Transverse colon (tissue), 4 donors: ENCODE data around the gene CDK5RAP2. TPM values are rescaled to one million over a fixed set of nuclear protein-coding genes. Genes with fewer than 3 reads are reported as not detected.
"Not testable (repeated sequence)": the region's sequence is repeated elsewhere in the genome, so short reads cannot be mapped to it uniquely, and the experiment has no call there.

Source experiments
- DNase-seq: peaks from one replicate; pipeline ENCODE4 v3.0.0-alpha.2; 2019
- H3K27ac ChIP-seq, 4 donors: fragments of 200-600 bp; sonication (generic); 2 replicates each; pipeline ENCODE4 v1.5.1; 2016 to 2018; ENCODE audit warnings: inconsistent platforms in 4 of 4
- H3K27me3 ChIP-seq: fragments of 200-600 bp; sonication (generic); 2 replicates; pipeline ENCODE4 v1.5.1; 2017; ENCODE audit warnings: inconsistent platforms
- H3K36me3 ChIP-seq, 4 donors: fragments of 200-600 bp; sonication (generic); 2 replicates each; pipeline ENCODE4 v1.5.1; 2017 to 2019; ENCODE audit warnings: inconsistent platforms in 4 of 4
- H3K4me1 ChIP-seq, 4 donors: fragments of 200-600 bp; sonication (generic); 2 replicates each; pipeline ENCODE4 v1.5.1; 2017 to 2020; ENCODE audit warnings: inconsistent platforms in 4 of 4
- H3K4me3 ChIP-seq, 4 donors: fragments of 200-600 bp; sonication (generic); 1 replicate in 1 of 4; 2 replicates in 3 of 4; pipeline versions ENCODE4 v1.5.1 to v1.6.1; 2017 to 2019; ENCODE audit warnings: inconsistent platforms in 4 of 4
- H3K9me3 ChIP-seq, 2 donors: fragments of 200-600 bp; sonication (generic); 2 replicates each; pipeline ENCODE4 v1.5.1; 2017 to 2019; ENCODE audit warnings: inconsistent platforms in 2 of 2
- CTCF ChIP-seq, 5 experiments: fragments of 200-600 bp in 3 of 5; fragments of 450-650 bp in 2 of 5; sonication (generic) in 3 of 5; IDR thresholded peaks; 1 replicate in 2 of 5; 2 replicates in 3 of 5; pipeline ENCODE4 v1.5.1; 2016 to 2017; ENCODE audit warnings: antibody characterized with exemption in 5 of 5, inconsistent platforms in 3 of 5, mild to moderate bottlenecking in 2 of 5, moderate library complexity in 1 of 5
- EP300 ChIP-seq: sonication (generic); formaldehyde crosslinking; IDR thresholded peaks from one replicate; pipeline ENCODE4 v1.6.1; 2017; ENCODE audit warnings: antibody characterized with exemption, low read depth
- POLR2A ChIP-seq: fragments of 450-650 bp; IDR thresholded peaks from one replicate; pipeline ENCODE4 v1.6.1; 2016; ENCODE audit warnings: antibody characterized with exemption, mild to moderate bottlenecking, moderate library complexity
- POLR2AphosphoS5 ChIP-seq, 3 donors: sonication (generic); formaldehyde crosslinking; IDR thresholded peaks; one replicate each; pipeline ENCODE4 v1.6.1; 2016; ENCODE audit warnings: antibody characterized with exemption in 3 of 3
- WGBS, 2 donors: methylation state at CpG; one replicate each; pipeline ENCODE4 v1.1.5; 2018; ENCODE audit warnings: low coverage in 1 of 2; 5-methylcytosine and 5-hydroxymethylcytosine counted together
- in situ Hi-C, 4 donors: fragments of 200-750 bp; cut with MboI; loops; one replicate each; pipeline versions ENCODE4 v1.15.0 to v1.15.1; 2017; ENCODE audit warnings: low sequenced_read_pairs in 3 of 4, low pct_ligation_motif_present in 1 of 4, low pct_unique_long_range_greater_than_20kb in 1 of 4
- intact Hi-C: fragments of 100-400 bp; cut with DNase I; formaldehyde crosslinking; loops from one replicate; pipeline ENCODE4 v1.15.1; 2023; ENCODE audit warnings: low total_unique reads
- total RNA-seq, 4 donors: library from RNA; depleted of rRNA; stranded (reverse); fragments of >200 nt; gene quantifications; one replicate each; pipeline ENCODE4 v1.1.0, GENCODE V29; 2016

CDK5RAP2 gene
- total RNA-seq, 4 donors from 2014 or later: 23.6 to 154 (median 28.0) TPM

- in situ Hi-C loops (loop anchor here in 3 of 4 donors (25.0 kb wide), 2 partner anchors 501 to 901 kb away; no protein-coding TSS in a partner anchor), intact Hi-C loops (no loop called here)
- DNase-seq: no peak
- Histone ChIP-seq H3K9me3 (no peaks in the 10 kb centered on the region), H3K36me3 (peaks cover 0 to 14% (median 3%) of the 10 kb centered on the region in 4 donors), H3K4me3 (no peak overlapping the region), H3K27me3 (no peaks in the 10 kb centered on the region), H3K27ac (no peak overlapping the region), H3K4me1 (peaks cover 0 to 4% (median 0%) of the 10 kb centered on the region in 4 donors)
- WGBS, 2 donors: 88 to 92% methylated on average over 4 of the region's 4 CpGs
- no peak for TF ChIP-seq POLR2A
- no peak for TF ChIP-seq POLR2AphosphoS5 (IDR thresholded peaks at IDR 0.05)
- no peak for TF ChIP-seq CTCF (IDR thresholded peaks at IDR 0.05)
- TF ChIP-seq EP300: no peak
Observed at GRCh38 chr9:120463765-120464164, 116.2 kb downstream of the CDK5RAP2 start.

- DNase-seq, H3K4me3 ChIP-seq, H3K9me3 ChIP-seq, H3K27me3 ChIP-seq, H3K27ac ChIP-seq, H3K4me1 ChIP-seq, intact Hi-C loops: not testable (repeated sequence)
- in situ Hi-C loops: loop anchor here in 3 of 4 donors (25.0 kb wide), 2 partner anchors 499 to 899 kb away; no protein-coding TSS in a partner anchor
- 97 to 100% methylated on average over 2 to 9 of the region's 9 CpGs for WGBS, 2 donors
- H3K36me3 ChIP-seq: peaks cover 0 to 16% (median 2%) of the 10 kb centered on the region in 4 donors
Observed at GRCh38 chr9:120461677-120462076, 118.3 kb downstream of the CDK5RAP2 start.

- Histone ChIP-seq H3K27ac (no peak overlapping the region), H3K27me3 (no peaks in the 10 kb centered on the region), H3K9me3 (no peaks in the 10 kb centered on the region), H3K4me3 (no peak overlapping the region), H3K4me1 (no peaks in the 10 kb centered on the region), H3K36me3 (peaks cover 0 to 26% (median 2%) of the 10 kb centered on the region in 4 donors)
- TF ChIP-seq CTCF (IDR thresholded peaks at IDR 0.05) (no peak), EP300 (no peak), POLR2AphosphoS5 (IDR thresholded peaks at IDR 0.05) (no peak), POLR2A (no peak)
- intact Hi-C loops: no loop called here
- in situ Hi-C loops: loop anchor here in 3 of 4 donors (25.0 kb wide), 2 partner anchors 494 to 894 kb away; no protein-coding TSS in a partner anchor
- 92 to 98% methylated on average over 3 of the region's 3 CpGs for WGBS, 2 donors
- no peak for DNase-seq
Observed at GRCh38 chr9:120456218-120456617, 123.7 kb downstream of the CDK5RAP2 start.

- Histone ChIP-seq H3K36me3 (peaks cover 0 to 22% (median 2%) of the 10 kb centered on the region in 4 donors), H3K27me3 (no peaks in the 10 kb centered on the region), H3K9me3 (no peaks in the 10 kb centered on the region), H3K27ac (no peak overlapping the region), H3K4me3 (no peak overlapping the region), H3K4me1 (no peaks in the 10 kb centered on the region)
- no peak for TF ChIP-seq CTCF (IDR thresholded peaks at IDR 0.05)
- TF ChIP-seq EP300: no peak
- TF ChIP-seq POLR2A: no peak
- no peak for TF ChIP-seq POLR2AphosphoS5 (IDR thresholded peaks at IDR 0.05)
- in situ Hi-C loops: loop anchor here in 3 of 4 donors (25.0 kb wide), 2 partner anchors 492 to 892 kb away; no protein-coding TSS in a partner anchor
- intact Hi-C loops: no loop called here
- WGBS, 2 donors: 72 to 75% methylated on average over 1 to 3 of the region's 3 CpGs
- no peak for DNase-seq
Observed at GRCh38 chr9:120454467-120454866, 125.5 kb downstream of the CDK5RAP2 start.

GRCh38 chr9:120453792-120454191 lies 126.2 kb downstream of the CDK5RAP2 start:
- Histone ChIP-seq H3K4me3 (no peak overlapping the region), H3K36me3 (peaks cover 0 to 17% (median 2%) of the 10 kb centered on the region in 4 donors), H3K27ac (no peak overlapping the region), H3K27me3 (no peaks in the 10 kb centered on the region), H3K9me3 (no peaks in the 10 kb centered on the region), H3K4me1 (no peaks in the 10 kb centered on the region)
- DNase-seq: no peak
- in situ Hi-C loops (loop anchor here in 3 of 4 donors (25.0 kb wide), 2 partner anchors 491 to 891 kb away; no protein-coding TSS in a partner anchor), intact Hi-C loops (no loop called here)
- no peak for TF ChIP-seq CTCF (IDR thresholded peaks at IDR 0.05)
- TF ChIP-seq POLR2A: no peak
- TF ChIP-seq EP300: no peak
- no peak for TF ChIP-seq POLR2AphosphoS5 (IDR thresholded peaks at IDR 0.05)
- 94 to 100% methylated on average over 3 to 4 of the region's 4 CpGs for WGBS, 2 donors
